Measurements from ENCODE around the gene TNFRSF6B.
A peak's percentile ranks its signal among the peaks of the same experiment; 100 is the strongest.

TNFRSF6B gene

DNA sequence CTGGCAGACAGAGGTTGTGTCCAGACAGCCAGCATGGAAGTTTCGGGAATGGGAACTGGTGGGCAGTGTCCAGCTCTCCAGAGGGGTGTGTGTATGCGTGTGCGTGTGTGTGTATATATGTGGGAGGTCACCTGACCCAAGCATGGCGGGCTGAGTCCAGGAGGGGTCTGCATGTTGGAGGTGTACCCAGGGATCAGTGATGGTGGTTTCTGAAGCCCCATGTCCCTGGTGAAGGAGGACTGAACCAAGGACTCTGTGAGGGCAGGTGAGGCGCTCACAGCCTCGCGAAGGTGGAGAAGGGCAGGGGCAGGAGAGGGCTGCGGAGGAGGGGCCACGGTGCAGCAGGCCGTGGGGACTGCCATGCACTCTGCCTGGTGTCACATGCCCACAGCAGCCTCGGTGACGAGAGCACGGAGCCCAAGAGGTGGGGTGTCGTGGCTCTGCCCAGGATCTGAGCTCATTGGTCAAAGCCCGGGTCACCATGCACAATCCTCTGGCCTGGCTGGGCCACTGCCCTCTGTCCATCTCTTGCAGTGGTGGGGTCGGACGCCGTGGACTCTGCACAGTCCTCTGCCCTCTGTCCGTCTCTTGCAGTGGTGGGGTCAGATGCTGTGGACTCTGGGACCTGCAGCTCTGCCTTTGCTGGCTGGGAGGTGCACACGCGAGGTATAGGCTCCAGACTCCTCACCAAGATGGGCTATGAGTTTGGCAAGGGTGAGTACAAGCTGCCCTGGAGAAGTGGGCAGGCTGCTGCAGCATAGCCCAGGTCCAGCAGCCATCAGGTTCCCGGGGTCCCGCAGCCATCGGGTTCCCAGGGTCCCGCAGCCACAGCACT lies 37.9 kb downstream of the TNFRSF6B start:
- H3K9me3 ChIP-seq (ENCODE audit: insufficient read depth, low read length): no peaks in the 10 kb centered on the region
- no peaks in the 10 kb centered on the region for H3K27me3 ChIP-seq (ENCODE audit: low read length)
- H3F3A ChIP-seq (ENCODE audit: insufficient read depth): peaks cover 43% of the 10 kb centered on the region
- no peak overlapping the region for H3K4me2 ChIP-seq (ENCODE audit: low read depth, low read length, poor library complexity, severe bottlenecking)
- no peak overlapping the region for H2AFZ ChIP-seq (ENCODE audit: low read depth, low read length, severe bottlenecking)
- H3K36me3 ChIP-seq (ENCODE audit: low read length): no peaks in the 10 kb centered on the region
- H4K20me1 ChIP-seq (ENCODE audit: low read depth, low read length): no peaks in the 10 kb centered on the region
- no peak for TF ChIP-seq EZH2phosphoT487 (conservative IDR thresholded peaks at IDR 0.05; ENCODE audit: low read length)
- TF ChIP-seq, protein P1, sequence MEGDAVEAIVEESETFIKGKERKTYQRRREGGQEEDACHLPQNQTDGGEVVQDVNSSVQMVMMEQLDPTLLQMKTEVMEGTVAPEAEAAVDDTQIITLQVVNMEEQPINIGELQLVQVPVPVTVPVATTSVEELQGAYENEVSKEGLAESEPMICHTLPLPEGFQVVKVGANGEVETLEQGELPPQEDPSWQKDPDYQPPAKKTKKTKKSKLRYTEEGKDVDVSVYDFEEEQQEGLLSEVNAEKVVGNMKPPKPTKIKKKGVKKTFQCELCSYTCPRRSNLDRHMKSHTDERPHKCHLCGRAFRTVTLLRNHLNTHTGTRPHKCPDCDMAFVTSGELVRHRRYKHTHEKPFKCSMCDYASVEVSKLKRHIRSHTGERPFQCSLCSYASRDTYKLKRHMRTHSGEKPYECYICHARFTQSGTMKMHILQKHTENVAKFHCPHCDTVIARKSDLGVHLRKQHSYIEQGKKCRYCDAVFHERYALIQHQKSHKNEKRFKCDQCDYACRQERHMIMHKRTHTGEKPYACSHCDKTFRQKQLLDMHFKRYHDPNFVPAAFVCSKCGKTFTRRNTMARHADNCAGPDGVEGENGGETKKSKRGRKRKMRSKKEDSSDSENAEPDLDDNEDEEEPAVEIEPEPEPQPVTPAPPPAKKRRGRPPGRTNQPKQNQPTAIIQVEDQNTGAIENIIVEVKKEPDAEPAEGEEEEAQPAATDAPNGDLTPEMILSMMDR (IDR thresholded peaks at IDR 0.05; ENCODE audit: insufficient read depth, low read length, poor library complexity, severe bottlenecking): no peak
- peaks cover 10% of the 10 kb centered on the region; the same call in 1 of the 2 replicates for H3K79me2 ChIP-seq (ENCODE audit: insufficient read depth, low read length)
- no peak overlapping the region for H3K9ac ChIP-seq (ENCODE audit: low read length)
- no peak overlapping the region for H3K4me3 ChIP-seq (ENCODE audit: insufficient read depth, low read length, poor library complexity, severe bottlenecking)
- no peak overlapping the region for H3K27ac ChIP-seq (ENCODE audit: low read depth, low read length)
- no peaks in the 10 kb centered on the region for H3K9me2 ChIP-seq (replicated peaks; ENCODE audit: insufficient read depth, low read length)

DNA sequence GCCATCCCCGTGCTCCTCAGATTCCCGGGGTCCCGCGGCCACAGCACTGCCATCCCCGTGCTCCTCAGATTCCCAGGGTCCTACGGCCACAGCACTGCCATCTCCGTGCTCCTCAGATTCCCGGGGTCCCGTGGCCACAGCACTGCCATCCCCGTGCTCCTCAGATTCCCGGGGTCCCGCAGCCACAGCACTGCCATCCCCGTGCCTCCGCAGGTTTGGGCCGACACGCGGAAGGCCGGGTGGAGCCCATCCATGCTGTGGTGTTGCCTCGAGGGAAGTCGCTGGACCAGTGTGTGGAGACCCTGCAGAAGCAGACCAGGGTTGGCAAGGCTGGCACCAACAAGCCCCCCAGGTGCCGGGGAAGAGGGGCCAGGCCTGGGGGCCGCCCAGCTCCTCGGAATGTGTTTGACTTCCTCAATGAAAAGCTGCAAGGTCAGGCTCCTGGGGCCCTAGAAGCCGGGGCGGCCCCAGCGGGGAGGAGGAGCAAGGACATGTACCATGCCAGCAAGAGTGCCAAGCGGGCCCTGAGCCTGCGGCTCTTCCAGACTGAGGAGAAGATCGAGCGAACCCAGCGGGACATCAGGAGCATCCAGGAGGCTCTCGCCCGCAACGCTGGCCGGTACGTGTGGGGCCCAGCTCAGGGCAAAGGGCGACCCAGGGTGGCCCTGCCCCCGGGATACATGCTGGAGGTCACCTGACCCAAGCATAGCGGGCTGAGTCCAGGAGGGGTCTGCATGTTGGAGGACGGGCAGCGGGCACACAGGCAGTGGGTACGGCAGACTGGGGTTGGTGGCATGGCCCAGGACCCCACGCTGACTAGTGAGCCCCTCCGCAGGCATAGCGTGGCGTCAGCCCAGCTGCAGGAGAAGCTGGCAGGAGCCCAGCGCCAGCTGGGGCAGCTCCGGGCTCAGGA lies 38.8 kb downstream of the TNFRSF6B start:
- H3K79me2 ChIP-seq (ENCODE audit: insufficient read depth, low read length): peaks cover 10% of the 10 kb centered on the region; the same call in 1 of the 2 replicates

DNA sequence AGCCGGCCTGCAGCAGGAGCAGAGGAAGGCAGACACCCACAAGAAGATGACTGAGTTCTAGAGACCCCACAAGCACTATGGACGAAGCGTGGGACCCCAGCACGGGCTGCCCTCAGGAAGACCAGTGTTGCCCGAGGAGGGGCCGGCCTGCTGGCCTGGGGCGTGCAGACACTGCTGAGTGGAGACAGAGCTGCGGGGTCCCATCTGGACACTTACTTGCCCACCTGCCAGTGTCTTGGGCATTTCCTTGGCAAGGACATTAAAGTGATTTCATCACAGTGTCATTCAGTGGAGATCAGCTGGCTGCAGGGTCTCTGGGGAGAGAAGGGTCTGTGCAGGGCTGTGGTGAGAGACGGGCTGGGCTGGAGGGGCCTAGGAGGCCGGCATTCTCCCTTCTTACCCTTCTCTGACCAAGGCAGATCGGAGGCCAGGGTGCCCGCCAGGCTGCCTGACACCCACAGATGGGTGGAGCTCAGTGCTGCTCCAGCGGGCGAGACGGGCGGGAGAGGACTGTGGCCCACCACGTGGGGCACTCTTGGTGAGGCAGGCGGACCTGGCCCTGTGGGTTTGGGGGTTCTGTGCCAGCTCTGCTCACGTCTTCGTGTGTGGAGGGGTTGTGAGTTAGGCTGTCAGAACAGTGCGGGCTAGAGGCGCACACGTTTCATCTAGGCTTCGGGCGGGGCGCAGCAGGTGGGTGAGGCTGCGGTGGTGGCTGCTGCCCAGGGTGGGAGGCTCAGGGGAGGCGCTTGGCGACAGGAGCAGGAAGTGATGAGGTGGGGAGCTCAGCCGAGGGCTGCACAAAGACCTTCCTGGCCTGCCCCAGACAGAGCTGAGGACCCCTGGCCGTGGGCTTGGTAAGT lies 39.6 kb downstream of the TNFRSF6B start, which contains the start of gene LIME1:
Gene LIME1, plus strand, starts transcription at position 806 of the 860 bp plus-strand sequence. CDS start 886 bp downstream, outside the sequence.
- no peaks in the 10 kb centered on the region for H3K9me3 ChIP-seq (ENCODE audit: insufficient read depth, low read length)
- H3K79me2 ChIP-seq (ENCODE audit: insufficient read depth, low read length): peaks cover 10% of the 10 kb centered on the region; the same call in 1 of the 2 replicates
- peak within 1 kb of the TSS; percentile 77 for H3K9ac ChIP-seq (ENCODE audit: low read length)
- H3K4me2 ChIP-seq (ENCODE audit: low read depth, low read length, poor library complexity, severe bottlenecking): peak within 1 kb of the TSS; percentile 89
- H3K27me3 ChIP-seq (ENCODE audit: low read length): no peaks in the 10 kb centered on the region
- H4K20me1 ChIP-seq (ENCODE audit: low read depth, low read length): no peaks in the 10 kb centered on the region
- no peaks in the 10 kb centered on the region for H3K9me2 ChIP-seq (replicated peaks; ENCODE audit: insufficient read depth, low read length)
- no peak within 1 kb of the TSS for H2AFZ ChIP-seq (ENCODE audit: low read depth, low read length, severe bottlenecking)
- H3F3A ChIP-seq (ENCODE audit: insufficient read depth): peaks cover 26% of the 10 kb centered on the region
- TF ChIP-seq, protein P1 (IDR thresholded peaks at IDR 0.05; ENCODE audit: insufficient read depth, low read length, poor library complexity, severe bottlenecking): no peak
- no peak for TF ChIP-seq EZH2phosphoT487 (conservative IDR thresholded peaks at IDR 0.05; ENCODE audit: low read length)
- peak within 1 kb of the TSS; percentile 97 for H3K27ac ChIP-seq (ENCODE audit: low read depth, low read length)
- H3K36me3 ChIP-seq (ENCODE audit: low read length): no peaks in the 10 kb centered on the region
- peak within 1 kb of the TSS; percentile 55 for H3K4me3 ChIP-seq (ENCODE audit: insufficient read depth, low read length, poor library complexity, severe bottlenecking)

More for the DNA sequence above, 38.8 kb downstream of the TNFRSF6B start:
- Histone ChIP-seq H4K20me1 (ENCODE audit: low read depth, low read length) (no peaks in the 10 kb centered on the region), H3K36me3 (ENCODE audit: low read length) (no peaks in the 10 kb centered on the region), H3F3A (ENCODE audit: insufficient read depth) (peaks cover 34% of the 10 kb centered on the region), H3K9ac (ENCODE audit: low read length) (peak overlapping the region; percentile 77; the same call in 1 of the 2 replicates), H2AFZ (ENCODE audit: low read depth, low read length, severe bottlenecking) (no peak overlapping the region), H3K27me3 (ENCODE audit: low read length) (no peaks in the 10 kb centered on the region), H3K9me2 (replicated peaks; ENCODE audit: insufficient read depth, low read length) (no peaks in the 10 kb centered on the region), H3K9me3 (ENCODE audit: insufficient read depth, low read length) (no peaks in the 10 kb centered on the region), H3K4me3 (ENCODE audit: insufficient read depth, low read length, poor library complexity, severe bottlenecking) (no peak overlapping the region), H3K4me2 (ENCODE audit: low read depth, low read length, poor library complexity, severe bottlenecking) (no peak overlapping the region), H3K27ac (ENCODE audit: low read depth, low read length) (peak overlapping the region; percentile 97)
- TF ChIP-seq, protein P1 (IDR thresholded peaks at IDR 0.05; ENCODE audit: insufficient read depth, low read length, poor library complexity, severe bottlenecking): no peak
- TF ChIP-seq EZH2phosphoT487 (conservative IDR thresholded peaks at IDR 0.05; ENCODE audit: low read length): no peak

Data from SU-DHL-6 (cell line).